Ovary (tissue), 9 donors: ENCODE measurements around the gene CLN3. TPM values are rescaled to one million over a fixed set of nuclear protein-coding genes. Genes with fewer than 3 reads are reported as not detected.
"Not testable (repeated sequence)": the region's sequence is repeated elsewhere in the genome, so short reads cannot be mapped to it uniquely, and the experiment has no call there.

Experiments used
- DNase-seq, 5 donors: peaks; one replicate each; pipeline ENCODE4 v3.0.0-alpha.2; 2019 to 2020
- H3K27ac ChIP-seq, 2 donors: fragments of 200-600 bp; one replicate each; pipeline versions ENCODE4 v1.5.1 to v1.8.0; 2019 to 2022
- H3K27me3 ChIP-seq: fragments of 200-600 bp; one replicate; pipeline ENCODE4 v1.8.0; 2022
- H3K36me3 ChIP-seq: fragments of 200-600 bp; sonication (generic); one replicate; pipeline ENCODE4 v1.5.1; 2019
- H3K4me1 ChIP-seq: one replicate; pipeline ENCODE4 v1.8.1; 2013; ENCODE audit warnings: mild to moderate bottlenecking, moderate library complexity; ENCODE audit not compliant: insufficient read depth
- H3K4me3 ChIP-seq: fragments of 200-600 bp; sonication (generic); one replicate; pipeline ENCODE4 v1.5.1; 2017
- H3K9me3 ChIP-seq, 2 donors: fragments of 200-600 bp in 1 of 2; sonication (generic) in 1 of 2; one replicate each; pipeline versions ENCODE4 v1.5.1 to v1.8.1; 2013 to 2019; ENCODE audit warnings: mild to moderate bottlenecking in 1 of 2, moderate library complexity in 1 of 2
- EP300 ChIP-seq: sonication (generic); formaldehyde crosslinking; IDR thresholded peaks from one replicate; pipeline ENCODE4 v1.6.1; 2017; ENCODE audit warnings: antibody characterized with exemption
- POLR2A ChIP-seq: fragments of 450-650 bp; IDR thresholded peaks from one replicate; pipeline ENCODE4 v1.6.1; 2017; ENCODE audit warnings: antibody characterized with exemption, mild to moderate bottlenecking, moderate library complexity
- WGBS, 3 donors: extraction: QIAGEN DNeasy Blood & Tissue Kit in 1 of 3; methylation state at CpG; one replicate each; pipeline versions ENCODE4 v1.1.5 to v1.1.7; 2013 to 2017; 5-methylcytosine and 5-hydroxymethylcytosine counted together
- intact Hi-C, 4 donors: fragments of 100-400 bp; cut with DNase I; formaldehyde crosslinking; loops; one replicate each; pipeline versions ENCODE4 v1.11.0 to v1.15.1; 2022 to 2023
- polyA plus RNA-seq, 2 donors: library from polyadenylated mRNA; stranded (reverse); fragments of 200-250 nt in 1 of 2; fragments of 350-450 nt in 1 of 2; fragmentation: Illumina TruSeq in 1 of 2; extraction: RNeasy Lipid Tissue Mini Kit (QIAGEN cat#74804) in 1 of 2; gene quantifications; one replicate each; pipeline ENCODE4 v1.2.3, GENCODE V29; 2013 to 2014
- total RNA-seq, 7 donors: library from RNA; depleted of rRNA in 2 of 7; stranded (reverse); fragments of >200 nt in 2 of 7; fragmentation: NEBNext Ultra II Directional in 3 of 7; extraction: Animal tissue kit (Norgen Biotek cat#: 25700) in 3 of 7; gene quantifications; one replicate each; pipeline versions ENCODE4 v1.1.0 to v1.2.4, GENCODE V29; 2016 to 2023
- TF ChIP-seq, protein P1 (sequence below), 3 donors: fragments of 450-650 bp in 2 of 3; fragments of 200-600 bp in 1 of 3; IDR thresholded peaks; one replicate each; pipeline versions ENCODE4 v1.5.1 to v1.8.0; 2016 to 2022; ENCODE audit warnings: antibody characterized with exemption in 3 of 3, mild to moderate bottlenecking in 1 of 3
- donor health status: DM: no; HTN: no; CAD: no; lungs with moderate emphysema.
- donor health status: DM: no; HTN: no; CAD: no.
- donor health status: Bipolar disorder and iron deficiency.
- donor health status: DM: yes; HTN: yes; CAD: no.
- donor health status: DM: no; HTN: no; CAD: no.
- donor health status: DM: yes; HTN: yes; CAD: no.

CLN3 gene
- total and polyA plus RNA-seq, 9 donors: 15.9 to 32.1 (median 22.4) TPM

DNA sequence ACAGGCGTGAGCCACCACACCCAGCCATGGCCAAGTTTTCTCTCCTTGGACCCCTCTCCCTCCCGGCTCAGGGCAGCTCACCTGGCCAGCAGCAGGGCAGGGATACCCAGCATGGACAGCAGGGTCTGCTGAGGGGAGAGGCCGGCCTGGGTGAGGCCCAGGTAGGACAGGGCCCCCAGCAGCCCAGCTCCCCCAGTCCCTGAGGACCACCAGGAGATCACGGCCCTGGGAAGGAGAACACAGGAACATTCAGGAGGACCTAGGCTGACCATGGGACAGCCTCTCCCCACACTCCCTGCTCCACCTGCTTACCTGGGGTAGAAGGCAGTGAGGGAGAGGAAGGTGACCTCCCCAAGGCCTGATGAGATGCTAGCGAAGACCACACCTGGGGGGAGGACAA is 5.6 kb downstream of the CLN3 start:
- no peak for DNase-seq
- Histone ChIP-seq H3K36me3 (no peaks in the 10 kb centered on the region), H3K27ac (no peak overlapping the region), H3K27me3 (no peaks in the 10 kb centered on the region), H3K9me3 (no peaks in the 10 kb centered on the region), H3K4me1 (peaks cover 2% of the 10 kb centered on the region), H3K4me3 (no peak overlapping the region)
- WGBS, 3 donors: 93 to 97% (median 96%) methylated on average over 5 of the region's 5 CpGs
- TF ChIP-seq, protein P1, sequence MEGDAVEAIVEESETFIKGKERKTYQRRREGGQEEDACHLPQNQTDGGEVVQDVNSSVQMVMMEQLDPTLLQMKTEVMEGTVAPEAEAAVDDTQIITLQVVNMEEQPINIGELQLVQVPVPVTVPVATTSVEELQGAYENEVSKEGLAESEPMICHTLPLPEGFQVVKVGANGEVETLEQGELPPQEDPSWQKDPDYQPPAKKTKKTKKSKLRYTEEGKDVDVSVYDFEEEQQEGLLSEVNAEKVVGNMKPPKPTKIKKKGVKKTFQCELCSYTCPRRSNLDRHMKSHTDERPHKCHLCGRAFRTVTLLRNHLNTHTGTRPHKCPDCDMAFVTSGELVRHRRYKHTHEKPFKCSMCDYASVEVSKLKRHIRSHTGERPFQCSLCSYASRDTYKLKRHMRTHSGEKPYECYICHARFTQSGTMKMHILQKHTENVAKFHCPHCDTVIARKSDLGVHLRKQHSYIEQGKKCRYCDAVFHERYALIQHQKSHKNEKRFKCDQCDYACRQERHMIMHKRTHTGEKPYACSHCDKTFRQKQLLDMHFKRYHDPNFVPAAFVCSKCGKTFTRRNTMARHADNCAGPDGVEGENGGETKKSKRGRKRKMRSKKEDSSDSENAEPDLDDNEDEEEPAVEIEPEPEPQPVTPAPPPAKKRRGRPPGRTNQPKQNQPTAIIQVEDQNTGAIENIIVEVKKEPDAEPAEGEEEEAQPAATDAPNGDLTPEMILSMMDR (IDR thresholded peaks at IDR 0.05): no peak
- no peak for TF ChIP-seq EP300
- no peak for TF ChIP-seq POLR2A
- intact Hi-C loops: no loop called here

DNA sequence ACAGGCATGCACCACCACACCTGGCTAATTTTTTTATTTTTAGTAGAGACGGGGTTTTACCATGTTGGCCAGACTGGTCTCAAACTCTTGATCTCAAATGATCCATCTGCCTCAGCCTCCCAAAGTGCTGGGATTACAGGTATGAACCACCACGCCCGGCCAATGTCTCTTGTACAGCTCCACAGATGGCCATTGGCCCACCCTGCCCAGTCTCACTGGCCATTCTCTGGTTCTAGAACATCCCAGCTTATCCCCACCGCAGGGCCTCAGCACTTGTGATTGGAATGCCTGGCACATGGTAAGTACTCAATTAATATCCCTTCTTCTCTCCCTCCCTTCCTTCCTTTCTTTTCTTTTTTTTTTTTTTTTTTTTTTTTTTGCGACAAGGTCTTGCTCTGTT is 8.5 kb downstream of the CLN3 start:
- H3K36me3 ChIP-seq, H3K9me3 ChIP-seq, H3K27me3 ChIP-seq, intact Hi-C loops, H3K27ac ChIP-seq, H3K4me1 ChIP-seq, H3K4me3 ChIP-seq: not testable (repeated sequence)
- WGBS, 3 donors: 92 to 94% (median 94%) methylated on average over 5 of the region's 5 CpGs
- DNase-seq: peak in 1 of 5 donors; percentile 3

GRCh38 chr16:28482026-28482425 is 9.8 kb downstream of the CLN3 start:
- H3K4me3 ChIP-seq: no peak overlapping the region
- intact Hi-C loops: no loop called here
- no peaks in the 10 kb centered on the region for H3K9me3 ChIP-seq
- no peaks in the 10 kb centered on the region for H3K36me3 ChIP-seq
- H3K27me3 ChIP-seq: no peaks in the 10 kb centered on the region
- no peak overlapping the region for H3K27ac ChIP-seq
- 91 to 93% (median 92%) methylated on average over 13 of the region's 13 CpGs for WGBS, 3 donors
- H3K4me1 ChIP-seq: no peaks in the 10 kb centered on the region
- TF ChIP-seq POLR2A (no peak), EP300 (no peak)
- TF ChIP-seq, protein P1 (IDR thresholded peaks at IDR 0.05): no peak
- no peak for DNase-seq

- no peak overlapping the region for H3K4me3 ChIP-seq
- H3K36me3 ChIP-seq: no peaks in the 10 kb centered on the region
- TF ChIP-seq EP300 (no peak), POLR2A (no peak)
- TF ChIP-seq, protein P1 (IDR thresholded peaks at IDR 0.05): no peak
- no peak overlapping the region for H3K27ac ChIP-seq
- H3K9me3 ChIP-seq: no peaks in the 10 kb centered on the region
- H3K4me1 ChIP-seq: no peaks in the 10 kb centered on the region
- no peak for DNase-seq
- intact Hi-C loops: no loop called here
- WGBS, 3 donors: 93 to 94% (median 93%) methylated on average over 16 of the region's 16 CpGs
- no peaks in the 10 kb centered on the region for H3K27me3 ChIP-seq
Observed at GRCh38 chr16:28478506-28479180, 13.2 kb downstream of the CLN3 start.

DNA sequence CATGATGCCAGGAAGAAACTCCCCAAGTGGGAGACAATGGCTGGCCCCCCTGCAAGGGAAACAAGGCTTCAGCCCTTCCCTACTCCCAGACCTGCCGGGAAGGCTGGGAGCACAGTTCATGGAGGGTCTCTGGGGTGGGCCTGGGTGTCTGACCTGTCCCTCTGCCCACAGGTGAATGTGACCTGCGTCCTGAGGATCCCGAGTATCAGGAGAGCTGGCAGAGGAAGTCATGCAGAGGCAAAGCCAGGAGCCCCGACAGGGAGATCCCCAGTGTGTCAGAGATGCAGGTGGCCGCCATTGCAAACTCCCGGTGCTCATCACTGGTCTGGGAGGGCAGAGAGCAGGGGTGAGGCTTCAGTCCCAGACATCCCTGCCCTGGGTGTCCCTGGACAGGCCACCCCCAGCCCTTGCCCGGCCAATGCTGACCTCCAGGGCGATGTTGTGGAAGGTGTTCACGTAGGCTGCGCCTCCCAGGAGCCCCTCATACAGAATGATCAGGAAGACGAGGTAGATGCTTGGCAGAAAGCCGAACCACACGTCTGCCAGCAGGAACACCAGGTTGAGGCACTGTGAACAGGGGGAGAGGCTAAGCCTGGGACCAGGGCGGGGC is 14.5 kb downstream of the CLN3 start:
- TF ChIP-seq, protein P1 (IDR thresholded peaks at IDR 0.05): no peak
- TF ChIP-seq EP300: no peak
- DNase-seq: no peak
- no peaks in the 10 kb centered on the region for H3K36me3 ChIP-seq

More for the DNA sequence above, 14.5 kb downstream of the CLN3 start:
- intact Hi-C loops: no loop called here
- 81 to 91% (median 87%) methylated on average over 14 of the region's 14 CpGs for WGBS, 3 donors
- Histone ChIP-seq H3K27me3 (no peaks in the 10 kb centered on the region), H3K4me3 (no peak overlapping the region), H3K4me1 (no peaks in the 10 kb centered on the region), H3K9me3 (no peaks in the 10 kb centered on the region), H3K27ac (no peak overlapping the region)
